22Rv1 (cell line): ENCODE data around the gene MFN2.
"Not testable (repeated sequence)": the region's sequence is repeated elsewhere in the genome, so short reads cannot be mapped to it uniquely, and the experiment has no call there.

Experiments used
- CTCF ChIP-seq: fragments of 450-650 bp; IDR thresholded peaks from 2 replicates; pipeline ENCODE4 v1.5.1; 2017; ENCODE audit warnings: mild to moderate bottlenecking
- ZFX ChIP-seq: fragments of 450-650 bp; IDR thresholded peaks from 2 replicates; pipeline ENCODE4 v1.6.1; 2017; ENCODE audit warnings: antibody characterized with exemption, borderline replicate concordance

- TF ChIP-seq CTCF, ZFX: not testable (repeated sequence)
Observed at GRCh38 chr1:12039824-12040456, 59.7 kb downstream of the MFN2 start.
